Neural progenitor cell (in vitro differentiated cells): Measurements from ENCODE around the gene PRICKLE2. TPM values are rescaled to one million over a fixed set of nuclear protein-coding genes. Genes with fewer than 3 reads are reported as not detected.

ENCODE experiments used
- DNase-seq: peaks from one replicate; pipeline ENCODE4 v3.0.0-alpha.2; 2016; ENCODE audit warnings: low spot score
- H2AFZ ChIP-seq: fragments of 200-600 bp; sonication (generic); replicated peaks from 2 replicates; pipeline ENCODE4 v1.6.1; 2016; ENCODE audit warnings: antibody characterized with exemption
- H3F3A ChIP-seq: fragments of 200-600 bp; sonication (generic); 2 replicates; pipeline ENCODE4 v1.6.1; 2016; ENCODE audit warnings: antibody characterized with exemption, low read depth
- H3K27ac ChIP-seq: fragments of 200-600 bp; sonication (generic); 2 replicates; pipeline ENCODE4 v1.5.1; 2016; ENCODE audit warnings: mild to moderate bottlenecking
- H3K27me3 ChIP-seq: fragments of 200-600 bp; sonication (generic); 2 replicates; pipeline ENCODE4 v1.6.1; 2016; ENCODE audit warnings: mild to moderate bottlenecking, moderate library complexity
- H3K36me3 ChIP-seq: fragments of 200-600 bp; sonication (generic); 2 replicates; pipeline ENCODE4 v1.5.1; 2016
- H3K4me1 ChIP-seq: fragments of 200-600 bp; sonication (generic); 2 replicates; pipeline ENCODE4 v1.6.1; 2016; ENCODE audit warnings: mixed run types
- H3K4me2 ChIP-seq: fragments of 200-600 bp; sonication (generic); 2 replicates; pipeline ENCODE4 v1.6.1; 2016
- H3K4me3 ChIP-seq: fragments of 200-600 bp; sonication (generic); 2 replicates; pipeline ENCODE4 v1.5.1; 2016
- H3K79me2 ChIP-seq: fragments of 200-600 bp; sonication (generic); 2 replicates; pipeline ENCODE4 v1.6.1; 2016; ENCODE audit warnings: low read depth
- H3K9ac ChIP-seq: fragments of 200-600 bp; sonication (generic); 2 replicates; pipeline ENCODE4 v1.6.1; 2016
- H3K9me3 ChIP-seq: fragments of 200-600 bp; sonication (generic); 2 replicates; pipeline ENCODE4 v1.5.1; 2016; ENCODE audit warnings: low read depth
- H4K20me1 ChIP-seq: fragments of 200-600 bp; sonication (generic); 2 replicates; pipeline ENCODE4 v1.6.1; 2016; ENCODE audit warnings: low read depth
- H3K27ac Mint-ChIP-seq: 3 replicates; pipeline ENCODE4 v1.8.0; 2021; ENCODE audit warnings: mixed read lengths
- H3K27me3 Mint-ChIP-seq: 2 replicates; pipeline ENCODE4 v1.8.0; 2022; ENCODE audit warnings: low read depth, mild to moderate bottlenecking, inconsistent platforms, moderate library complexity, mixed read lengths; ENCODE audit not compliant: insufficient read depth
- H3K36me3 Mint-ChIP-seq: 3 replicates; pipeline ENCODE4 v1.8.0; 2021; ENCODE audit warnings: mixed read lengths
- H3K4me1 Mint-ChIP-seq: 3 replicates; pipeline ENCODE4 v1.8.0; 2021; ENCODE audit warnings: mixed read lengths
- H3K4me3 Mint-ChIP-seq: 3 replicates; pipeline ENCODE4 v1.8.0; 2021; ENCODE audit warnings: mild to moderate bottlenecking, moderate library complexity, mixed read lengths
- H3K9me3 Mint-ChIP-seq: 3 replicates; pipeline ENCODE4 v1.8.0; 2020; ENCODE audit warnings: mixed read lengths
- CTCF ChIP-seq: fragments of 200-600 bp; sonication (generic); IDR thresholded peaks from 2 replicates; pipeline ENCODE4 v1.5.1; 2017; ENCODE audit warnings: antibody characterized with exemption, mild to moderate bottlenecking
- EZH2 ChIP-seq: fragments of 200-600 bp; sonication (generic); IDR thresholded peaks from 2 replicates; pipeline ENCODE4 v1.6.1; 2017; ENCODE audit warnings: antibody characterized with exemption, mild to moderate bottlenecking, moderate library complexity
- EZH2phosphoT487 ChIP-seq: fragments of 200-600 bp; sonication (generic); IDR thresholded peaks from 2 replicates; pipeline ENCODE4 v1.6.1; 2017; ENCODE audit warnings: antibody characterized with exemption
- total RNA-seq: library from RNA; depleted of rRNA; stranded (reverse); fragments of >200 nt; gene quantifications from 2 replicates; pipeline ENCODE4 v1.2.3, GENCODE V29; 2015; ENCODE audit warnings: low replicate concordance

PRICKLE2 gene
- total RNA-seq, 1 donor from 2014 or later = 11.5 TPM

- peaks cover 6% of the 10 kb centered on the region for H3K4me1 Mint-ChIP-seq
- no peak overlapping the region for H3K4me3 ChIP-seq
- H3K9me3 ChIP-seq = no peaks in the 10 kb centered on the region
- DNase-seq = no peak
- H3K4me1 ChIP-seq = peaks cover 29% of the 10 kb centered on the region
- H3K27ac ChIP-seq = no peak overlapping the region
- no peak overlapping the region for H3K27ac Mint-ChIP-seq
- no peaks in the 10 kb centered on the region for H3K79me2 ChIP-seq
- no peak overlapping the region for H3K4me2 ChIP-seq
- no peaks in the 10 kb centered on the region for H3K27me3 ChIP-seq
- peaks cover 2% of the 10 kb centered on the region for H3K27me3 Mint-ChIP-seq
- peaks cover 9% of the 10 kb centered on the region for H3K36me3 Mint-ChIP-seq
- no peak overlapping the region for H3K4me3 Mint-ChIP-seq
- peaks cover 3% of the 10 kb centered on the region for H3K9me3 Mint-ChIP-seq
- no peak for TF ChIP-seq EZH2
- TF ChIP-seq EZH2phosphoT487 = no peak
- TF ChIP-seq CTCF = no peak
- H4K20me1 ChIP-seq = no peaks in the 10 kb centered on the region
- H3K36me3 ChIP-seq = no peaks in the 10 kb centered on the region
- H3F3A ChIP-seq = peaks cover 9% of the 10 kb centered on the region
- no peak overlapping the region for H3K9ac ChIP-seq
- H2AFZ ChIP-seq = no peak overlapping the region
These were observed 95.7 kb downstream of the PRICKLE2 start for GRCh38 chr3:64129581-64129980.

DNA sequence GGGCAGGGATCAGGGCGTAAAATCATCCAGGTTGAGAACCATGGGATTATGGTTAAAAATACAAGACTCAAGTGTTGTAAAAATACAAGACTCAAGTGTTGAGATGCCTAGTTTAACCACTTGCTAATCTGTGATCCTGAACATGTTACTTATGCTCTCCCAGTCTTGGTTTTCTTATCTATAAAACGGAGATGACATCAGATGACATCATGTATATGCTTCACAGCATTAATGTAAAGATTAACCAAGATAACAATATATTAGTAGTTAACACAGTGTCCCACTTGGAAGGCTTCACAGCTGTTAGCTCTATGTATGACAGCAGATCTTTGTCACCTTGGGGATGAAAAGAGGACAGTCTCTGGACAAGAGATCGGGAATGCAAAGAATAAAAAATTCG is 96.2 kb downstream of the PRICKLE2 start:
- TF ChIP-seq CTCF (no peak), EZH2 (no peak), EZH2phosphoT487 (no peak)
- Histone ChIP-seq H3K36me3 (no peaks in the 10 kb centered on the region), H3K27ac (no peak overlapping the region), H3K4me2 (no peak overlapping the region), H3K79me2 (no peaks in the 10 kb centered on the region), H3K9ac (no peak overlapping the region), H3K4me3 (no peak overlapping the region), H3K9me3 (no peaks in the 10 kb centered on the region), H2AFZ (no peak overlapping the region), H3F3A (peaks cover 9% of the 10 kb centered on the region), H3K27me3 (no peaks in the 10 kb centered on the region), H4K20me1 (no peaks in the 10 kb centered on the region), H3K4me1 (peaks cover 29% of the 10 kb centered on the region)
- peaks cover 3% of the 10 kb centered on the region for H3K9me3 Mint-ChIP-seq
- no peak for DNase-seq
- H3K36me3 Mint-ChIP-seq = peaks cover 10% of the 10 kb centered on the region
- H3K4me1 Mint-ChIP-seq = peaks cover 6% of the 10 kb centered on the region
- H3K4me3 Mint-ChIP-seq = no peak overlapping the region
- peaks cover 2% of the 10 kb centered on the region for H3K27me3 Mint-ChIP-seq
- H3K27ac Mint-ChIP-seq = no peak overlapping the region

GRCh38 chr3:64125561-64125960 is 99.7 kb downstream of the PRICKLE2 start:
- TF ChIP-seq EZH2phosphoT487 = no peak
- TF ChIP-seq EZH2 = no peak
- no peak for TF ChIP-seq CTCF
- H3K9ac ChIP-seq = no peak overlapping the region
- DNase-seq = no peak
- H3K27ac Mint-ChIP-seq = no peak overlapping the region
- H3K4me1 ChIP-seq = peaks cover 17% of the 10 kb centered on the region
- H3K36me3 Mint-ChIP-seq = peaks cover 10% of the 10 kb centered on the region
- H4K20me1 ChIP-seq = no peaks in the 10 kb centered on the region
- no peak overlapping the region for H3K4me2 ChIP-seq
- H3K79me2 ChIP-seq = no peaks in the 10 kb centered on the region
- no peaks in the 10 kb centered on the region for H3K9me3 ChIP-seq
- no peaks in the 10 kb centered on the region for H3K27me3 ChIP-seq
- H3K36me3 ChIP-seq = no peaks in the 10 kb centered on the region
- no peaks in the 10 kb centered on the region for H3F3A ChIP-seq
- no peak overlapping the region for H3K4me3 Mint-ChIP-seq
- peaks cover 7% of the 10 kb centered on the region for H3K9me3 Mint-ChIP-seq
- H3K4me1 Mint-ChIP-seq = peaks cover 6% of the 10 kb centered on the region
- no peak overlapping the region for H3K4me3 ChIP-seq
- no peak overlapping the region for H3K27ac ChIP-seq
- H2AFZ ChIP-seq = no peak overlapping the region
- H3K27me3 Mint-ChIP-seq = peaks cover 2% of the 10 kb centered on the region
